HEK293 (cell line): ENCODE measurements around the gene ALDH16A1.
A peak's percentile ranks its signal among the peaks of the same experiment; 100 is the strongest.

Source experiments
- CTCF ChIA-PET: fragments of 350-600 bp; formaldehyde crosslinking; extraction: SDS; loops from one replicate; lab custom pipeline; 2021; ENCODE audit warnings: antibody characterized with exemption; lab: Yijun Ruan, JAX
- POLR2A ChIA-PET: fragments of 300-600 bp; formaldehyde crosslinking; extraction: SDS; loops from one replicate; lab custom pipeline; 2020; ENCODE audit warnings: antibody characterized with exemption, inconsistent platforms; lab: Yijun Ruan, JAX
- H3K27ac ChIP-seq: fragments of 200-500 bp; sonication (Bioruptor generic); 2 replicates; pipeline ENCODE4 v1.5.1; 2014; ENCODE audit warnings: low read depth, low read length, control low read depth, inconsistent platforms; ENCODE audit errors: extremely low read depth
- H3K36me3 ChIP-seq, 2 experiments: fragments of 200-500 bp in 1 of 2; sonication (Bioruptor generic) in 1 of 2; 1 replicate in 1 of 2; 2 replicates in 1 of 2; pipeline ENCODE4 v1.5.1; 2014 to 2017; ENCODE audit warnings: inconsistent platforms in 2 of 2, low read length in 2 of 2; ENCODE audit not compliant: control insufficient read depth in 2 of 2, insufficient read depth in 1 of 2
- H3K4me1 ChIP-seq: fragments of 200-500 bp; sonication (Bioruptor generic); 2 replicates; pipeline ENCODE4 v1.5.1; 2014; ENCODE audit warnings: mild to moderate bottlenecking, low read length, inconsistent platforms; ENCODE audit not compliant: control insufficient read depth, insufficient read depth
- H3K4me3 ChIP-seq: 2 replicates; pipeline ENCODE4 v1.5.1; 2011; ENCODE audit warnings: low read depth, mild to moderate bottlenecking, control low read depth, low read length, moderate library complexity
- H3K9me3 ChIP-seq: fragments of 200-500 bp; sonication (Bioruptor generic); 2 replicates; pipeline ENCODE4 v1.5.1; 2014; ENCODE audit warnings: low read depth, low read length, inconsistent platforms; ENCODE audit not compliant: control insufficient read depth, insufficient read depth
- CTCF ChIP-seq: fragments of 450-650 bp; formaldehyde crosslinking; IDR thresholded peaks from 2 replicates; pipeline ENCODE4 v1.5.1; 2016; ENCODE audit warnings: missing biosample characterization, missing genetic modification characterization
- GLIS1 ChIP-seq: fragments of 450-650 bp; formaldehyde crosslinking; IDR thresholded peaks from 2 replicates; pipeline ENCODE4 v1.5.1; 2016; ENCODE audit warnings: missing biosample characterization, missing genetic modification characterization
- HIC1 ChIP-seq: fragments of 450-650 bp; formaldehyde crosslinking; IDR thresholded peaks from 2 replicates; pipeline ENCODE4 v1.5.1; 2016; ENCODE audit warnings: missing biosample characterization, missing genetic modification characterization
- HOXC10 ChIP-seq: sonication (generic); formaldehyde crosslinking; IDR thresholded peaks from 2 replicates; pipeline ENCODE4 v1.8.1; 2023; ENCODE audit warnings: mild to moderate bottlenecking, missing genetic modification reagents
- KLF1 ChIP-seq: fragments of 450-650 bp; formaldehyde crosslinking; IDR thresholded peaks from 2 replicates; pipeline ENCODE4 v1.5.1; 2016; ENCODE audit warnings: missing biosample characterization, missing genetic modification characterization
- RBAK ChIP-seq: fragments of 450-650 bp; formaldehyde crosslinking; IDR thresholded peaks from 2 replicates; pipeline ENCODE4 v1.5.1; 2016; ENCODE audit warnings: missing biosample characterization, missing genetic modification characterization
- ZFHX2 ChIP-seq: fragments of 450-650 bp; formaldehyde crosslinking; conservative IDR thresholded peaks from 2 replicates; pipeline ENCODE4 v1.5.1; 2016; ENCODE audit warnings: missing biosample characterization, missing genetic modification characterization
- ZFP37 ChIP-seq: fragments of 450-650 bp; formaldehyde crosslinking; IDR thresholded peaks from 2 replicates; pipeline ENCODE4 v1.5.1; 2016; ENCODE audit warnings: missing biosample characterization, missing genetic modification characterization
- ZNF10 ChIP-seq: fragments of 450-650 bp; formaldehyde crosslinking; IDR thresholded peaks from 2 replicates; pipeline ENCODE4 v1.5.1; 2017; ENCODE audit warnings: missing biosample characterization, missing genetic modification characterization
- ZNF645 ChIP-seq: fragments of 450-650 bp; formaldehyde crosslinking; IDR thresholded peaks from 2 replicates; pipeline ENCODE4; 2016; ENCODE audit warnings: missing biosample characterization, missing genetic modification characterization
- ZNF654 ChIP-seq: fragments of 450-650 bp; formaldehyde crosslinking; IDR thresholded peaks from 2 replicates; pipeline ENCODE4 v1.5.1; 2016; ENCODE audit warnings: low read depth, missing biosample characterization, missing genetic modification characterization
- ZNF837 ChIP-seq: fragments of 450-650 bp; formaldehyde crosslinking; IDR thresholded peaks from 2 replicates; pipeline ENCODE4 v1.5.1; 2016; ENCODE audit warnings: missing biosample characterization, missing genetic modification characterization
- ZSCAN18 ChIP-seq: fragments of 450-650 bp; formaldehyde crosslinking; IDR thresholded peaks from 2 replicates; pipeline ENCODE4 v1.5.1; 2016; ENCODE audit warnings: missing biosample characterization, missing genetic modification characterization
- ZSCAN30 ChIP-seq: fragments of 450-650 bp; IDR thresholded peaks from 2 replicates; pipeline ENCODE4 v1.5.1; 2018; ENCODE audit warnings: missing biosample characterization, mild to moderate bottlenecking, missing genetic modification characterization, moderate library complexity
- ZSCAN5A ChIP-seq: fragments of 450-650 bp; formaldehyde crosslinking; IDR thresholded peaks from 2 replicates; pipeline ENCODE4 v1.5.1; 2016; ENCODE audit warnings: missing biosample characterization, missing genetic modification characterization
- TF ChIP-seq, protein P1 (sequence below): fragments of 450-650 bp; IDR thresholded peaks from 2 replicates; pipeline ENCODE4 v1.5.1; 2018; ENCODE audit warnings: missing biosample characterization, missing genetic modification characterization
- TF ChIP-seq, protein P2 (sequence below): fragments of 450-650 bp; formaldehyde crosslinking; IDR thresholded peaks from 2 replicates; pipeline ENCODE4 v1.5.1; 2017; ENCODE audit warnings: missing biosample characterization, missing genetic modification characterization
- TF ChIP-seq, protein P3 (sequence below): fragments of 450-650 bp; formaldehyde crosslinking; IDR thresholded peaks from 2 replicates; pipeline ENCODE4 v1.5.1; 2016; ENCODE audit warnings: missing biosample characterization, missing genetic modification characterization

ALDH16A1 gene

DNA sequence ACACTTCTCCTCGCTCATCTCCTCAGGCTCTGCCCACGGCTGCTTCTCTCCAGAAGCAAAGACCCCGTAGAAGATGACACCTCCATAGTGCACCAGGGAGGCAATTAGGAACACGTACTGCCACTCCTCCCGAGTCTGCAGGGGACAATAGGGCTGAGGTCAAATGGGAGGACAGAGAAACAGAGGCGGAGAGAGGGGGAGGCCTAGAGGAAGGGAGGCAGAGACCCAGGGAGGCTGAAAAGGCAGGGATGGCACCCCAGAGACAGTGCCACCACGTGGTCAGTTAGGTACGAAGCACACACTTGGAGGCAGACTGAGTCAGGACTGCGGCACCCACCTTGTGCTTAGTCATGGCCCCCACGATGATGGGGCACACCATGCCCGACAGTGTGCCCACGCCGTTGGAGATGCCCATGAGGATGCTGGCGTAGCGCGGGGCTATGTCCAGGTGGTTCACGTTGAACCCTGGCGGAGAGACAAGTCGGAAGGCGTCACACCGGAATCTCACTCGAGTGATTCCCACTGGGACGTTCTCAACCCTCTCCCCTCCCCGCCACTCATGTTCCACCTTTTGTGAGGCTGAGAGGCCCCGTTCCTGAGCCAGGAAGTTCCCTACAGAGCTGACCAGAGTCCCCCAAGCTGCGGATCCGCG is 22.2 kb upstream of the ALDH16A1 start:
- H3K27ac ChIP-seq, result no peak overlapping the region
- no peaks in the 10 kb centered on the region for H3K4me1 ChIP-seq
- TF ChIP-seq HIC1 (tag by site-specific recombination) (peak; percentile 72; the same call in 1 of the 2 replicates), GLIS1 (tag by site-specific recombination) (peak; percentile 13; the same call in 1 of the 2 replicates), ZSCAN5A (tag by site-specific recombination) (no peak), ZNF645 (tag by site-specific recombination) (no peak), CTCF (tag by site-specific recombination) (peak; percentile 76), ZNF654 (tag by site-specific recombination) (no peak), HOXC10 (no peak), ZNF10 (tag by site-specific recombination) (peak; percentile 32; the same call in 1 of the 2 replicates), ZFHX2 (0 out of 2 replicates have a peak, but pooled peaks have one; percentile 15), RBAK (tag by site-specific recombination) (no peak), ZSCAN18 (tag by site-specific recombination) (no peak), ZFP37 (tag by site-specific recombination) (no peak), ZSCAN30 (tag by site-specific recombination) (no peak), KLF1 (tag by site-specific recombination) (no peak), ZNF837 (no peak)
- TF ChIP-seq, protein P1, sequence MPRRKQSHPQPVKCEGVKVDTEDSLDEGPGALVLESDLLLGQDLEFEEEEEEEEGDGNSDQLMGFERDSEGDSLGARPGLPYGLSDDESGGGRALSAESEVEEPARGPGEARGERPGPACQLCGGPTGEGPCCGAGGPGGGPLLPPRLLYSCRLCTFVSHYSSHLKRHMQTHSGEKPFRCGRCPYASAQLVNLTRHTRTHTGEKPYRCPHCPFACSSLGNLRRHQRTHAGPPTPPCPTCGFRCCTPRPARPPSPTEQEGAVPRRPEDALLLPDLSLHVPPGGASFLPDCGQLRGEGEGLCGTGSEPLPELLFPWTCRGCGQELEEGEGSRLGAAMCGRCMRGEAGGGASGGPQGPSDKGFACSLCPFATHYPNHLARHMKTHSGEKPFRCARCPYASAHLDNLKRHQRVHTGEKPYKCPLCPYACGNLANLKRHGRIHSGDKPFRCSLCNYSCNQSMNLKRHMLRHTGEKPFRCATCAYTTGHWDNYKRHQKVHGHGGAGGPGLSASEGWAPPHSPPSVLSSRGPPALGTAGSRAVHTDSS, result no peak
- TF ChIP-seq, protein P2, sequence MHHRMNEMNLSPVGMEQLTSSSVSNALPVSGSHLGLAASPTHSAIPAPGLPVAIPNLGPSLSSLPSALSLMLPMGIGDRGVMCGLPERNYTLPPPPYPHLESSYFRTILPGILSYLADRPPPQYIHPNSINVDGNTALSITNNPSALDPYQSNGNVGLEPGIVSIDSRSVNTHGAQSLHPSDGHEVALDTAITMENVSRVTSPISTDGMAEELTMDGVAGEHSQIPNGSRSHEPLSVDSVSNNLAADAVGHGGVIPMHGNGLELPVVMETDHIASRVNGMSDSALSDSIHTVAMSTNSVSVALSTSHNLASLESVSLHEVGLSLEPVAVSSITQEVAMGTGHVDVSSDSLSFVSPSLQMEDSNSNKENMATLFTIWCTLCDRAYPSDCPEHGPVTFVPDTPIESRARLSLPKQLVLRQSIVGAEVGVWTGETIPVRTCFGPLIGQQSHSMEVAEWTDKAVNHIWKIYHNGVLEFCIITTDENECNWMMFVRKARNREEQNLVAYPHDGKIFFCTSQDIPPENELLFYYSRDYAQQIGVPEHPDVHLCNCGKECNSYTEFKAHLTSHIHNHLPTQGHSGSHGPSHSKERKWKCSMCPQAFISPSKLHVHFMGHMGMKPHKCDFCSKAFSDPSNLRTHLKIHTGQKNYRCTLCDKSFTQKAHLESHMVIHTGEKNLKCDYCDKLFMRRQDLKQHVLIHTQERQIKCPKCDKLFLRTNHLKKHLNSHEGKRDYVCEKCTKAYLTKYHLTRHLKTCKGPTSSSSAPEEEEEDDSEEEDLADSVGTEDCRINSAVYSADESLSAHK (tag by site-specific recombination), result no peak
- TF ChIP-seq, protein P3, sequence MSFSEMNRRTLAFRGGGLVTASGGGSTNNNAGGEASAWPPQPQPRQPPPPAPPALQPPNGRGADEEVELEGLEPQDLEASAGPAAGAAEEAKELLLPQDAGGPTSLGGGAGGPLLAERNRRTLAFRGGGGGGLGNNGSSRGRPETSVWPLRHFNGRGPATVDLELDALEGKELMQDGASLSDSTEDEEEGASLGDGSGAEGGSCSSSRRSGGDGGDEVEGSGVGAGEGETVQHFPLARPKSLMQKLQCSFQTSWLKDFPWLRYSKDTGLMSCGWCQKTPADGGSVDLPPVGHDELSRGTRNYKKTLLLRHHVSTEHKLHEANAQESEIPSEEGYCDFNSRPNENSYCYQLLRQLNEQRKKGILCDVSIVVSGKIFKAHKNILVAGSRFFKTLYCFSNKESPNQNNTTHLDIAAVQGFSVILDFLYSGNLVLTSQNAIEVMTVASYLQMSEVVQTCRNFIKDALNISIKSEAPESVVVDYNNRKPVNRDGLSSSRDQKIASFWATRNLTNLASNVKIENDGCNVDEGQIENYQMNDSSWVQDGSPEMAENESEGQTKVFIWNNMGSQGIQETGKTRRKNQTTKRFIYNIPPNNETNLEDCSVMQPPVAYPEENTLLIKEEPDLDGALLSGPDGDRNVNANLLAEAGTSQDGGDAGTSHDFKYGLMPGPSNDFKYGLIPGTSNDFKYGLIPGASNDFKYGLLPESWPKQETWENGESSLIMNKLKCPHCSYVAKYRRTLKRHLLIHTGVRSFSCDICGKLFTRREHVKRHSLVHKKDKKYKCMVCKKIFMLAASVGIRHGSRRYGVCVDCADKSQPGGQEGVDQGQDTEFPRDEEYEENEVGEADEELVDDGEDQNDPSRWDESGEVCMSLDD (tag by site-specific recombination), result 0 out of 2 replicates have a peak, but pooled peaks have one; percentile 50
- TF ChIP-seq, all 188 proteins: peak for 6
- H3K36me3 ChIP-seq, result no peaks in the 10 kb centered on the region
- H3K4me3 ChIP-seq, result no peak overlapping the region
- CTCF ChIA-PET, result interaction anchor here (0.7 to 1.9 kb wide), 5 partner anchors 10 to 1320 kb away, joined by 3 to 11 read pairs (median 4); partner anchors contain the start of genes PLA2G4C and SLC17A7
- H3K9me3 ChIP-seq, result no peaks in the 10 kb centered on the region
- POLR2A ChIA-PET, result no interaction called here
